ENCODE data around the gene DCTN3. TPM values are rescaled to one million over a fixed set of nuclear protein-coding genes. Genes with fewer than 3 reads are reported as not detected.

DCTN3 gene
- total RNA-seq, 2 experiments from 2014 or later = 66.7 to 71.8 TPM

- POLR2A ChIA-PET = no interaction called here
Observed at GRCh38 chr9:34651321-34651720, 31.0 kb upstream of the DCTN3 start.

DNA sequence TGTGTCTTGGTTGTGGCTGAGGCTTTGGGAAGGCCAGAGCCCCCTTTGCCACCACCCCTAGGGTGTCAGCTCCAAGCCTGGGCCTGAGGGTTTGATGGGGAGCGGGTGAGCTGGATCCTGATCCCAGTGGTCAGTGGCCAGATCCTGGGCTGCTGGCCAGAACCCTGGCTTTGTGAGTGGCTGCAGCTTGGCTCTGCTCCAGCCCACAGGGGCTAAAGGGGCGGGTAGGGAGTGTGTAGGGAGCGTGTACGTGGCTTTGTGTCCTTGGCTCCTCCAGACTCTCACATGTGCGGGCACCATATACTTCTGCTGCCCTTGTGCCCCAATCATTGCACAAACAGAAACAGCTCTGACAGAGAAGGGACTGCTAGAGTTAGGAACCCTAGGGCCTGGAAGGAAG is 30.5 kb upstream of the DCTN3 start:
- POLR2A ChIA-PET = no interaction called here
- CTCF ChIA-PET = interaction anchor here (2.6 kb wide), 1 partner anchor 14 kb away, joined by 8 read pairs; no protein-coding TSS in a partner anchor

More at GRCh38 chr9:34651321-34651720, 31.0 kb upstream of the DCTN3 start:
- CTCF ChIA-PET = interaction anchor here (2.6 kb wide), 1 partner anchor 14 kb away, joined by 8 read pairs; no protein-coding TSS in a partner anchor

GRCh38 chr9:34648673-34649072 is 28.4 kb upstream of the DCTN3 start:
- ChIA-PET CTCF (interaction anchor here (0.7 to 1.4 kb wide), 2 partner anchors 9 to 16 kb away, joined by 3 read pairs; no protein-coding TSS in a partner anchor), POLR2A (interaction anchor here (4.0 kb wide), 1 partner anchor 11 kb away, joined by 41 read pairs; the partner anchor contains the start of gene SIGMAR1)

- ChIA-PET POLR2A (interaction anchor here (0.5 to 4.0 kb wide), 4 partner anchors 8 to 10 kb away, joined by 4 to 41 read pairs (median 10); partner anchors contain the start of gene SIGMAR1), CTCF (interaction anchor here (0.5 to 4.3 kb wide), 6 partner anchors 9 to 625 kb away, joined by 3 to 46 read pairs (median 4); partner anchors contain the start of gene SIGMAR1)
Observed at GRCh38 chr9:34647651-34648050, 27.4 kb upstream of the DCTN3 start.

GRCh38 chr9:34647084-34647403 is 26.7 kb upstream of the DCTN3 start:
- POLR2A ChIA-PET = interaction anchor here (0.7 to 4.0 kb wide), 6 partner anchors 9 to 35 kb away, joined by 3 to 41 read pairs (median 5); partner anchors contain the start of gene SIGMAR1

GRCh38 chr9:34646211-34647083 is 26.2 kb upstream of the DCTN3 start, which contains the start of gene GALT:
Gene GALT (plus strand): TSS chr9:34646675. CDS start chr9:34646705, 30 bp downstream.
- CTCF ChIA-PET = interaction anchor here (0.6 to 4.3 kb wide), 10 partner anchors 10 to 342 kb away, joined by 3 to 46 read pairs (median 5); partner anchors contain the start of genes RPP25L and SIGMAR1
- POLR2A ChIA-PET = interaction anchor here (0.7 to 4.0 kb wide), 7 partner anchors 9 to 124 kb away, joined by 3 to 41 read pairs (median 4); partner anchors contain the start of gene SIGMAR1

More at GRCh38 chr9:34647084-34647403, 26.7 kb upstream of the DCTN3 start:
- CTCF ChIA-PET = interaction anchor here (0.5 to 4.3 kb wide), 8 partner anchors 9 to 625 kb away, joined by 3 to 46 read pairs (median 5); partner anchors contain the start of gene SIGMAR1

DNA sequence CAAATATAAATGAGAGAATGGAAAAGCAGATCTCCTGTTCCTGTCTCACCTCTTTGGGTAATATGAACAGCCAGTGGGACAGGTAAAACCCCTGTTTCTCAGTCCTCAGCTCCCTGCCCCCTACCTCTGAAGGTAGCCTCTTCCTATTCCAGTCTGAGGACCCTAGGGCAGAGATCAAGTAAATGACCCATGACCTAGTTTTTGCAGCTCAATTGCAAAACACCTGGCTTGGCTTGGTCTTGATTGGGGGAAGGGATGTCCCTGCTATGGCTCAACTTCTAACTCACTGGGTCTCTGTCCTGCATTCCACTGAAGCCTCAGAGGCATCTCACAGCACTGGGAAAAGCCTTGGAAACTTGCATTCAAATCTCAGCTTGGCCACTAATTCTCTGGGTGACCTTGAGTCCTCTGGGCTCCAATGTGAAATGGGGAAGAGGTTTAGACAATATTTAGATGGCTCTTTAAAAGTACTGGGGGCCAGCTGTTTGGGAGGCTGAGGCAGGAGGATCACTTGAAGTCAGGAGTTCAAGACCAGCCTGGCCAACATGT is 24.5 kb upstream of the DCTN3 start:
- ChIA-PET POLR2A (no interaction called here), CTCF (interaction anchor here (0.9 to 4.3 kb wide), 3 partner anchors 9 to 33 kb away, joined by 3 to 46 read pairs (median 5); partner anchors contain the start of genes RPP25L and SIGMAR1)

GRCh38 chr9:34642679-34643078 is 22.4 kb upstream of the DCTN3 start:
- POLR2A ChIA-PET = no interaction called here
- CTCF ChIA-PET = interaction anchor here (0.7 to 1.2 kb wide), 3 partner anchors 8 to 22 kb away, joined by 3 to 5 read pairs (median 3); no protein-coding TSS in a partner anchor

GRCh38 chr9:34639322-34639721 is 19.0 kb upstream of the DCTN3 start:
- CTCF ChIA-PET = interaction anchor here (1.1 to 6.0 kb wide), 5 partner anchors 7 to 63 kb away, joined by 3 to 46 read pairs (median 3); partner anchors contain the start of genes GALT and IL11RA

DNA sequence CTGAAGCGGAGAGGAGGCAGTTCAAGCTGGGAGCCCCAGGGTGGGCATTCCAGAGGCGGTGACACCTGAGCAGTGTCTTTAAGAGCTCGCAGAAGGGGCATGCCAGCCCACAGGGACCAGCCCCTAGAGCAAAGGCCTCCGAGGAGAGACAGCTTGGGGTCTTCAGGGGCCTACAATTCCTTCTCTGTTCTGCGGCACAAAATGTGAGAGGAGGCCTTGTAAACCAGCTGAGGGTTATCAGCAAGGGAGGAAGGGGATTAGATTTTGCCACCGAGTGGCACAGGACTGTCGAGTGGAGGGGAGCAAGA is 17.8 kb upstream of the DCTN3 start:
- ChIA-PET POLR2A (interaction anchor here (1.2 to 3.1 kb wide), 4 partner anchors 9 to 27 kb away, joined by 3 to 41 read pairs (median 7); partner anchors contain the start of genes DCTN3 and GALT), CTCF (interaction anchor here (1.1 to 10.9 kb wide), 9 partner anchors 8 to 64 kb away, joined by 3 to 89 read pairs (median 6); partner anchors contain the start of genes ARID3C, GALT, IL11RA and RPP25L)

More at GRCh38 chr9:34639322-34639721, 19.0 kb upstream of the DCTN3 start:
- POLR2A ChIA-PET = interaction anchor here (0.7 kb wide), 1 partner anchor 8 kb away, joined by 14 read pairs; no protein-coding TSS in a partner anchor

DNA sequence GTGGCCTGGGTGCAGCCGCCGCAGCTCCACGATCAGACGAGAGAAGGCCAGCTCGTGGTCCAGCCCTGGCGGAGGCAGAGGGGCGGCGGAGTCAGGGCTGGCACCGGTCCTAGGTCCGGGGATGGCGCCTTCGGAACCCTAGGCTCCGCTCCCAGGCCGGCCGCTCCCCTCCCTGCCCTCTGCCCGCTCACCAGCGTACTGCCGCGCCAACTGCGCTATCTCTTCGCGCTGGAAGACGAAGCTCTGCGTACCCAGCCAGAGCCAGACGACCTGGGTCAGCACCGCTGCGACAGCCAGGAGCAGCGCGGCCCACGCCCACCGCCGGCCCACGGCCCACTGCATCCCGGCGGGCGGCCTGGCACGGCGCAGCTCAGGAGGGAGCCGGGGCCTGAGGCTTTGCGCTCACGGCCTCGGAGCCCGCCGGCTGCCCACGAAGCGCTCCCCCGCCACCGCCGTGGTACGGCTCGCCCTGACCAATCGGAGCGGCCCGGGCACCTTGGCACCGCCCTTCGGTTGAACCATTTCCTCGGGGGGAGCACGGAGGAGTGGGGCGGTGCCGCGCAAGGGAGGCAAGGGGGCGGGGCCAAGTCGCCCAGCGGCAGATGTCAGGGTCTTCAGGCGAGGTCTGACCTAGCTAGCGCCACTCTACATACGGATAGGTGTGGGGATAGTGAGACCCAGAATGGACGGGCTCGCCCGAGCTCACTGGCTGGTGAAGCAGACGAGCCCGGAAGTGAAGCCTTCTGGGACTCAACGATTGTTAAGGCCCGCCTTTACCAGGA is 17.3 kb upstream of the DCTN3 start, which contains the start of gene SIGMAR1:
Gene SIGMAR1, minus strand, starts transcription at position 432 of the 782 bp plus-strand sequence. Its CDS starts 90 bp downstream, at position 342.
- POLR2A ChIA-PET = interaction anchor here (0.6 to 3.1 kb wide), 9 partner anchors 10 to 435 kb away, joined by 3 to 41 read pairs (median 3); partner anchors contain the start of genes DCTN3, GALT and VCP
- CTCF ChIA-PET = interaction anchor here (0.5 to 10.9 kb wide), 8 partner anchors 8 to 65 kb away, joined by 3 to 89 read pairs (median 6); partner anchors contain the start of genes ARID3C, GALT and RPP25L

- ChIA-PET CTCF (interaction anchor here (0.5 to 10.9 kb wide), 10 partner anchors 9 to 635 kb away, joined by 3 to 89 read pairs (median 8); partner anchors contain the start of genes DCTN3, GALT and RPP25L), POLR2A (interaction anchor here (0.6 to 3.1 kb wide), 7 partner anchors 10 to 435 kb away, joined by 3 to 41 read pairs (median 3); partner anchors contain the start of genes DCTN3, GALT and VCP)
Observed at GRCh38 chr9:34636791-34637355, 16.6 kb upstream of the DCTN3 start.

- ChIA-PET POLR2A (interaction anchor here (1.3 kb wide), 1 partner anchor 15 kb away, joined by 3 read pairs; the partner anchor contains the start of gene DCTN3), CTCF (interaction anchor here (0.7 to 10.9 kb wide), 9 partner anchors 10 to 44 kb away, joined by 3 to 89 read pairs (median 5); partner anchors contain the start of genes DCTN3, GALT and RPP25L)
Observed at GRCh38 chr9:34635556-34635955, 15.3 kb upstream of the DCTN3 start.

DNA sequence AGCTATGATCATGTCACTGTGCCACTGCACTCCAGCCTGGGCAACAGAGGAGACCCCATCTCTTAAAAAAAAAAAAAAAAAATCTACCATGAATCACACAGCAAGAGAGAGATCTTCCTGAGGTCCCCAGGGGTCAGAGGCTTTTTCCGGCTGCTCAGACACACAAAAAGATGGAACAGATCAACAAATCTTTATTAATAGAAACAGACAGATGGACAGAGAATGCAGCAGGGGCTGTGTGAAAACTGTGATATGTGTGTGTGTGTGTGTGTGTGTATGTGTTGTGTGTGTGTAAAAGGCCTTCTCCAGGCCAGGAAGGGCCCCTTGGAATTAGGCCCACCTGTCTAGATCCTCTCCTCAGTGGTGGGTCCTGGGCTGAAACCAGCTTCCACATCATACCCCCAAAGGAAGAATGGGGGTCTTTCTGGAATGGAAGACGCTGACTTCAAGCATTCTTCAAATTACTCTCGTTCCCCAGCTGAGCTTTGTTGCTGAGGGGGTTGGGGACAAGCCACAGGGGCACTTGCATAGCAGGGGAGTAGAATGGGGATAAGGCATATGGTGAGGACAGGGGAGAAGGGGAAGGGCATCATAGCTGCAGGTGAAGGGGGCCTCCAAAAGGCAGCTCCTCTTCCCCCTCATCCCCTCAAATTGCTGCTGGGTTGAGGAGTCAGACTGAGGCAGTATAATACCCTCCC is 14.4 kb upstream of the DCTN3 start:
- POLR2A ChIA-PET = interaction anchor here (1.3 to 1.5 kb wide), 2 partner anchors 14 to 23 kb away, joined by 3 to 4 read pairs; partner anchors contain the start of genes DCTN3 and RPP25L
- CTCF ChIA-PET = interaction anchor here (0.9 to 10.9 kb wide), 19 partner anchors 8 to 87 kb away, joined by 3 to 89 read pairs (median 6); partner anchors contain the start of genes DCTN3, GALT and RPP25L

DNA sequence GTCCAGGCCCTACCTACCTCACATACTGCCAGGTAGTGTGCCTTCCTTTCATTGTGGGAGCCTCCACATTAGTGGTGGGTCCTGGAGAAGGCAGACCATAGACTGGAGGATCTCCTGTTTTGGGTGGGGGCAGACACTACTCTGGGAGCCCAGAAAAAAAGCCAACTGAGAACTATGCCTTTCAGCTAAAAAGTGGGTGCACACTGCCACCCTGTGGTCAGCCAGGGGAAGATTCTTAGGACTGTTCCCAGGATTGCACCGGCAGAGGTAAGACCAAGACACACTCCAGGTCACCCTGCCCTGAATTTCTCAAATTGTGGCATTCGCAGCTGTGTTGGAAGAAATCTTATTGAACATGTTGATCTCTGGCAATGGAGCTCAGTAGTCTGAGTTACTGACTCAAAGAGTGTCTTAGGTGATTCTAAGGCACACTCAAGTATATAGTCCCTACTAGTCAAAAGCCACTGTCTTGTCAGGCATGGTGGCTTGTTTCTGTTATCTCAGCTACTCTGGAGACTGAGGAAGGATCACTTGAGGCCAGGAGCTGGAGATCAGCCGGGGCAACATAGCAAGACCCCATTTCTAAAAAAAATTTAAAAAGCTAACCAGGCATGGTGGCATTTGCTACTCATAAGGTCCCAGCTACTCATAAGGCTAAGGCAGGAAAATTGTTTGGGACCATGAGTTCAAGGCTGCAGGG is 13.7 kb upstream of the DCTN3 start:
- ChIA-PET CTCF (interaction anchor here (0.9 to 10.9 kb wide), 18 partner anchors 9 to 86 kb away, joined by 3 to 89 read pairs (median 6); partner anchors contain the start of genes DCTN3, GALT and RPP25L), POLR2A (interaction anchor here (0.6 to 1.5 kb wide), 2 partner anchors 22 to 43 kb away, joined by 4 to 14 read pairs; partner anchors contain the start of gene RPP25L)
